Measurements from ENCODE around the gene AIF1L.

AIF1L gene

DNA sequence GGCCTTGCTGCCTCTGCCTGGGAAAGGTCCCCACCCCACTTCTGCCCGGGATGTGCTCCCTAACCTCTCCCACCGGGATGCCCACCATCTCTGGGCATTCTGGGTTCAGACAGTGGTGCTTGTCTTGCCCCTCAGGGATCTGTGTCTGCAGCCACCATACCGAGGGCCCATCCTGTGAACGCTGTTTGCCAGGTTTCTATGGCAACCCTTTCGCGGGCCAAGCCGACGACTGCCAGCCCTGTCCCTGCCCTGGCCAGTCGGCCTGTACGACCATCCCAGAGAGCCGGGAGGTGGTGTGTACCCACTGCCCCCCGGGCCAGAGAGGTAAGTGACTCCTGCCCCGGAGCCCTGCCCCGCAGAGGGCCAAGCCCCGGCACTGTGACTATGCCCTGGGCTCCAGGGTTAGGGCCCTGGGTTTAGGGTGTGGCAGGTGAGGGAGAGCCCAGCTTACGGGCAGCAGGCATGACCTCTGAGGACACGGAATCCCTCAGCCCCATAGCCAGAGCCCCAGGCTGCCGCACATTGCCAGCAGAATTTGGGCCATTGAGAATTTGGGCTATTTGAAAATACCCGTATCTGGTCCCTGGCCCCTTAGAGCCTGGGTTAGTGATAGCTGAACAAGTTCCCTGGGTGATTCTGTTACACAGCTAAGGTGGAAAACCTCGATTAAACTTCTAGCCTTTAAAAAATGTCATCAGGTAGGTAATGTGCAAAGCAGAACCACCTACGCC, 35.3 kb upstream of the AIF1L start:
- Histone ChIP-seq H3K4me1 (ENCODE audit: control insufficient read depth, insufficient read depth, low read length) (no peaks in the 10 kb centered on the region), H3K4me3 (ENCODE audit: low read length) (no peak overlapping the region), H3K9me3 (ENCODE audit: control insufficient read depth, low read length) (no peaks in the 10 kb centered on the region), H3K9ac (ENCODE audit: low read length) (no peak overlapping the region), H3K27me3 (replicated peaks; ENCODE audit: control insufficient read depth, insufficient read depth, low read length) (peaks cover 28% of the 10 kb centered on the region), H3K36me3 (ENCODE audit: control insufficient read depth, insufficient read depth, low read length, severe bottlenecking) (no peaks in the 10 kb centered on the region)
- no peak for DNase-seq (ENCODE audit: low read depth)

DNA sequence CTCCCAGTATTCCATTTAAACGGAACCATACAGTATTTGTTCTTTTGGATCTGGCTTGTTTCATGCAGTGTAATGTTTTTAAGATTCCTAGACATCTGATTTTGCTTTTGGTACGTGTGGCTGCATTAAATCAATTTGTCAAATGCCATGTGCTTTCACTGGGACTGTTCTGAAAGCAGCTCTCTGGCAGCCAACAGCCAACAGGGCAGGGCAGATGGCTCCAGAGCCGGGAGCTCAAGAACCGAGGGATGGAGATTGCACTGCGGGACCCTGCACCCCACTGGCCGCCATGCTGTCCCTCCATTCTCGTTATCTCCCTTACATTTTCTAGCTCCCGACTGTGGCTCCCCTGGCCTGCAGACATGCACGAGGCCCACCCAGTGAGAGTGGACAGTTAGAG, 33.4 kb upstream of the AIF1L start:
- Histone ChIP-seq H3K4me1 (ENCODE audit: control insufficient read depth, insufficient read depth, low read length) (peaks cover 6% of the 10 kb centered on the region), H3K27me3 (replicated peaks; ENCODE audit: control insufficient read depth, insufficient read depth, low read length) (peaks cover 29% of the 10 kb centered on the region), H3K4me3 (ENCODE audit: low read length) (no peak overlapping the region), H3K9me3 (ENCODE audit: control insufficient read depth, low read length) (no peaks in the 10 kb centered on the region), H3K36me3 (ENCODE audit: control insufficient read depth, insufficient read depth, low read length, severe bottlenecking) (no peaks in the 10 kb centered on the region), H3K9ac (ENCODE audit: low read length) (no peak overlapping the region)
- DNase-seq (ENCODE audit: low read depth) = no peak

DNA sequence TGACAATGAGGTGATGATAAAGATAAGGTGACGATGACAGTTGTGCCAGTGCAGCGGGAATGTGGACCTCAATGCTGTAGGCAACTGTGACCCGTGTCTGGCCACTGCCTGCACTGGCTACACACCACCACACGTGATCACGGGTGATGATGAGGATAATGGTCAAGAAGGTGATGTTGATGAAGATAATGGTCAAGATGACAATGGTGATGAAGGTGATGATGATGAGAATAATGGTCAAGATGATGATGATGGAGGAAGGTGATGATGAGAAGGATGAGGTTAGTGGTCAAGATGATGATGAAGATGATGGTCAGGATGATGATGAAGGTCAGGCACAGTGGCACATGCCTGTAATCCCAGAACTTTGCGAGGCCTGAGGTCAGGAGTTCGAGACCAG, 30.7 kb upstream of the AIF1L start:
- Histone ChIP-seq H3K36me3 (ENCODE audit: control insufficient read depth, insufficient read depth, low read length, severe bottlenecking) (no peaks in the 10 kb centered on the region), H3K4me1 (ENCODE audit: control insufficient read depth, insufficient read depth, low read length) (peaks cover 11% of the 10 kb centered on the region)

DNA sequence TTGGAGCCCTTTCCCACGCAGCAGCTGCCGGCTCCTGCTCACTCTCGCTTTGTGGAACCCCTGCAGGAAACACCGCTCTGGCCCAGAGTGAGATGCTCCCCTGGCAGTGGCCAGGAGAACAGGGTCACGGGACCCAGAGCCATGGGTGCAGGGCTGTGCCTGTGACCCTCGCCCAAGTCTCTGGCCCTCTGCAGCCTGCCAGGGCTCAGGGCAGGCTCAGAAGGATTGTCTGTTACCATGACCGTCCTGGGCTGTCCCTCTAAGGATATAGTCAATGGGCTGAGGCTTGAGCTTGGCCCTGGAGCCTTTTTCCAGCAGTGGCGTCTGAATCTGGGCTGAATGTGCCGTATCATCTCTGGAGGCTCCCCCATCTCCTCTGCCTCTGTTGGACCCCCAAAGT, 28.7 kb upstream of the AIF1L start:
- no peak for DNase-seq (ENCODE audit: low read depth)
- Histone ChIP-seq H3K27me3 (replicated peaks; ENCODE audit: control insufficient read depth, insufficient read depth, low read length) (peaks cover 66% of the 10 kb centered on the region), H3K4me3 (ENCODE audit: low read length) (no peak overlapping the region), H3K36me3 (ENCODE audit: control insufficient read depth, insufficient read depth, low read length, severe bottlenecking) (no peaks in the 10 kb centered on the region), H3K9ac (ENCODE audit: low read length) (no peak overlapping the region), H3K9me3 (ENCODE audit: control insufficient read depth, low read length) (no peaks in the 10 kb centered on the region), H3K4me1 (ENCODE audit: control insufficient read depth, insufficient read depth, low read length) (peaks cover 11% of the 10 kb centered on the region)

More for the DNA sequence above, 30.7 kb upstream of the AIF1L start:
- H3K9ac ChIP-seq (ENCODE audit: low read length) = no peak overlapping the region
- H3K4me3 ChIP-seq (ENCODE audit: low read length) = no peak overlapping the region
- H3K27me3 ChIP-seq (replicated peaks; ENCODE audit: control insufficient read depth, insufficient read depth, low read length) = peaks cover 50% of the 10 kb centered on the region
- DNase-seq (ENCODE audit: low read depth) = no peak
- H3K9me3 ChIP-seq (ENCODE audit: control insufficient read depth, low read length) = no peaks in the 10 kb centered on the region

DNA sequence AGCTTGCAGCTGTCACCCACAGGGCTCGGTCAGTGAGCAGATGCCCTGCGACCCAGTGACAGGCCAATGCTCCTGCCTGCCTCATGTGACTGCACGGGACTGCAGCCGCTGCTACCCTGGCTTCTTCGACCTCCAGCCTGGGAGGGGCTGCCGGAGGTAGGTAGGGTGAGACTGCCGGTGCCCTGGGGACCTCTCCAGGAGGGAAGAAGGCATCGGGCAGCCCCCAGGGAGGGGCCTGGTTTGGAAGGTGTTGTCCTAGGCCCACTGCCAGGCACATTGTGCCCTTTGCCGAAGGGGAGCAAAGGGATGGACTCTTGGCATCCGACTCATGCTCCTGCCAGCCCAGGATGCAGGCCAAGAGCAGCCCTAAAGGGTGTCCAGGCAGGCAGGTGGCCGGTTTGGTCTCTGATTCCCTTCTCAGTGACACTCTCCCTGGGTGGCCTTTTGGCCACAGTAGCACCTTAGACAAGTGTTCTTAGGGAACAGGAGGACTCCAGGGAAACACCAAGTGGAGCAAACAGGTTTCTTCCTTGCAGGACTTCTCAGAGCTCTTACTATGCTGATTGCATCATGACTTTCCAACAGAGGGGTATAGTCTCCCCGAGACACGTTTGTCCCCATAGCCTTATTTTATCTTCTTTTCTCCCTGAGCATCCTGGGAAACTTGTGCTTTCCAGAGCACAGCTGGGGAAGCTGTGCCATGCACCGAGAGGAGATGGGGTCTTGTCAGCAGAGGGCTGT, 28.1 kb upstream of the AIF1L start:
- no peaks in the 10 kb centered on the region for H3K36me3 ChIP-seq (ENCODE audit: control insufficient read depth, insufficient read depth, low read length, severe bottlenecking)
- no peaks in the 10 kb centered on the region for H3K9me3 ChIP-seq (ENCODE audit: control insufficient read depth, low read length)
- H3K4me1 ChIP-seq (ENCODE audit: control insufficient read depth, insufficient read depth, low read length) = peaks cover 11% of the 10 kb centered on the region
- H3K27me3 ChIP-seq (replicated peaks; ENCODE audit: control insufficient read depth, insufficient read depth, low read length) = peaks cover 67% of the 10 kb centered on the region
- no peak overlapping the region for H3K4me3 ChIP-seq (ENCODE audit: low read length)
- DNase-seq (ENCODE audit: low read depth) = no peak
- no peak overlapping the region for H3K9ac ChIP-seq (ENCODE audit: low read length)

DNA sequence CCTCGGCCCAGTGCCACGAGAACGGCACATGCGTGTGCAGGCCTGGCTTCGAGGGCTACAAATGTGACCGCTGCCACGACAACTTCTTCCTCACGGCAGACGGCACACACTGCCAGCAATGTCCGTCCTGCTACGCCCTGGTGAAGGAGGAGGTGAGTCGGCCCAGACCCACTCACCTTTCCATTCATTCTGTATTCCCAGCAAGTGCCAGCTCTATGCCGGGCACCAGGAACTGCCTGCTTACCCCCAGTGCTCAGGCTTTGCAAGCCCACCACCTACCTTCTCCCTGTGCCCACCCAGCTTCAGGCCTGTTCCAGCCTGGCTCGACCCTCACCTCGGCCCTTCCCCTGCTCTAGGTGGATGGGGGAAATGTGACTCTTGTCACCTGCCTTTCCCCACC, 26.6 kb upstream of the AIF1L start:
- Histone ChIP-seq H3K9ac (ENCODE audit: low read length) (no peak overlapping the region), H3K36me3 (ENCODE audit: control insufficient read depth, insufficient read depth, low read length, severe bottlenecking) (no peaks in the 10 kb centered on the region), H3K4me1 (ENCODE audit: control insufficient read depth, insufficient read depth, low read length) (peaks cover 11% of the 10 kb centered on the region), H3K9me3 (ENCODE audit: control insufficient read depth, low read length) (no peaks in the 10 kb centered on the region), H3K27me3 (replicated peaks; ENCODE audit: control insufficient read depth, insufficient read depth, low read length) (peaks cover 65% of the 10 kb centered on the region), H3K4me3 (ENCODE audit: low read length) (no peak overlapping the region)
- DNase-seq (ENCODE audit: low read depth) = no peak

DNA sequence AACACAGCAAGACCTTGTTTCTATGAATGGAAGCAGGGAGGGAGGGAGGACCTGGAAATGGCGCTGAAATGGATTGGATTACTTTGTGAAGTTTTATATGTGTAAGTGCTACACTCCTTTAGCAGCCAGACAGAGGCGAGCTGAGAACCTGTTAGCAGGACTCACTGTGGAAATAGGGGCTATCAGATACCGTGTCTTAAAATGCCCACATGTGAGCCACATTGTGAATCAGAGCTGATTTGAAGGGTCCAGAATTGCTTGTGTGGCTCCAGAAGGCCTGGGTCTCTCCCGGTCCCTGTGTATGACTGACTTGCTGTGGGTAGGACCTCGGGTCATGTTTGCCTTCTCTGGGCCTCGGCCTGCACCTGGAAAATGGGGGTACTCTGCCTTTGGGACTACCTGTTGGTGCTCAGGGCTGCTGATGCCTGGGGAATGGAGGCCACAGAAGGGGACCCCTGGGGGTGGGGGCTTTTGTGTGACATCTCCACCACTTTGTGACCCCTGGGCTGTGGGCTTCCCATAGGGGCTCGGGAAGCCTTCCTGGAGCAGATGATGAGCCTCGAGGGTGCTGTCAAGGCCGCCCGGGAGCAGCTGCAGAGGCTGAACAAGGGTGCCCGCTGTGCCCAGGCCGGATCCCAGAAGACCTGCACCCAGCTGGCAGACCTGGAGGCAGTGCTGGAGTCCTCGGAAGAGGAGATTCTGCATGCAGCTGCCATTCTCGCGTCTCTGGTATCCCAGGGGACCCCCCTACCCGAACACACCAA, 24.0 kb upstream of the AIF1L start:
- Histone ChIP-seq H3K9me3 (ENCODE audit: control insufficient read depth, low read length) (no peaks in the 10 kb centered on the region), H3K4me1 (ENCODE audit: control insufficient read depth, insufficient read depth, low read length) (peaks cover 11% of the 10 kb centered on the region), H3K4me3 (ENCODE audit: low read length) (no peak overlapping the region), H3K27me3 (replicated peaks; ENCODE audit: control insufficient read depth, insufficient read depth, low read length) (peaks cover 61% of the 10 kb centered on the region), H3K9ac (ENCODE audit: low read length) (no peak overlapping the region), H3K36me3 (ENCODE audit: control insufficient read depth, insufficient read depth, low read length, severe bottlenecking) (no peaks in the 10 kb centered on the region)
- DNase-seq (ENCODE audit: low read depth) = no peak

DNA sequence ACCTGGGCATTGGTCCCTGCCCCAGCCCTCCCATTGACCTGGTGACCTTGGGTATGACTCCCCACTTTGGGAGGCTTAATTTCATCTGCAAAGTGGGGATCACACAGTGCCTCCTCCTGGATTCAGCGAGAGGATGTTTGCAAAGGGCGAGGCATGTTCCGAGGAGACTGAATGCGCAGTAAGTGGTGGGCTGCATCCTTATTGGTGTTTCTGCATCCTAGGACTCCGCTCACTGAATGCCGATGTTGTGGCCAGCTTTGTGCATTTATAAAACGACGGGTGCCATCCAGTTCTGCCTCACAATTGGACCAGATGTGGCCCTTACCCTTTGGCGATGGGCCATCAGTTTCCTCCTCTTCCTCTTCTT, 23.5 kb upstream of the AIF1L start:
- Histone ChIP-seq H3K9ac (ENCODE audit: low read length) (no peak overlapping the region), H3K4me3 (ENCODE audit: low read length) (no peak overlapping the region), H3K36me3 (ENCODE audit: control insufficient read depth, insufficient read depth, low read length, severe bottlenecking) (no peaks in the 10 kb centered on the region), H3K27me3 (replicated peaks; ENCODE audit: control insufficient read depth, insufficient read depth, low read length) (peaks cover 60% of the 10 kb centered on the region), H3K4me1 (ENCODE audit: control insufficient read depth, insufficient read depth, low read length) (peaks cover 7% of the 10 kb centered on the region), H3K9me3 (ENCODE audit: control insufficient read depth, low read length) (no peaks in the 10 kb centered on the region)
- DNase-seq (ENCODE audit: low read depth) = no peak

DNA sequence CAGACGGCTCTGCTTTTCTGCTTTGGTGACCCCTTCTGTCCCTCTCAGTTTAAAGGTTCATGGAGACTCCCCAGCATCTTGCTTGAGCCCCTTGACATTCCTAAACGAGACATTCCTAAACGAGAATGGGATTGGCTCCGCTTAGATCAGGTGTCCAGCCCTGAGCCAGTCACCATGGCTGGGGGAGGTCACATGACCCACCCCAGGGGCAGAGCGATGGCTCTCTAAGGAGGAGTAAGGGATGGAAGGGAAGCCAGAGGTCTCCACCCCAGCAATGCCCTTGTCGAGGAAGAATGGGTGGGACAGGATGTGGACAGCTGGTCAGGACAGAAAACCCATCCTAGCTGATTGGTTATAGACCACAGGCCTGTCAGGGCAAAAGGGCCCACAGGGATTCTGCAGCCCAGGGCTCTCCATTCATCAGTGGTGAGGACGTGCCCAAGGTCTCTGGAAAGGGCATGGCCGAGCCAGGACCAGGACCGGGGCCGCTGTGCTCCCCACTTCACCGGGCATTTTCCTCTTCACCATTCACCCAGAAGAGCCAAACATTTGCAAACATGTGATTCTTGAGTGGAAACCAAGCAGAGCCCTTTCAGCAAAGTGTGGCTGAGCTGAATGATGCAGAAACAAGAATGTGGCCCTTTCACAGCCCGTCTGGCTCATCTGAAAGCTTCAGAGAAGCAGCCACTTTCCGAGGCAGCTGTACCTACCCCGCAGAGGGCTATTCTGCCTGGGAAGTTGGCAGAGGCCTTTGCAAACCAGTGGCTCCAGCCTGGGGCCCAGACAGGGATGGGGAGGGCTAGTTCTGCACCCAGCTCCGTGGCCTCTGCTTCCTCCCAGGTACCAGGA, 19.8 kb upstream of the AIF1L start:
- H3K9me3 ChIP-seq (ENCODE audit: control insufficient read depth, low read length) = no peaks in the 10 kb centered on the region
- H3K36me3 ChIP-seq (ENCODE audit: control insufficient read depth, insufficient read depth, low read length, severe bottlenecking) = no peaks in the 10 kb centered on the region
- H3K4me3 ChIP-seq (ENCODE audit: low read length) = no peak overlapping the region
- H3K9ac ChIP-seq (ENCODE audit: low read length) = no peak overlapping the region
- no peak for DNase-seq (ENCODE audit: low read depth)
- H3K4me1 ChIP-seq (ENCODE audit: control insufficient read depth, insufficient read depth, low read length) = no peaks in the 10 kb centered on the region
- H3K27me3 ChIP-seq (replicated peaks; ENCODE audit: control insufficient read depth, insufficient read depth, low read length) = peaks cover 42% of the 10 kb centered on the region

DNA sequence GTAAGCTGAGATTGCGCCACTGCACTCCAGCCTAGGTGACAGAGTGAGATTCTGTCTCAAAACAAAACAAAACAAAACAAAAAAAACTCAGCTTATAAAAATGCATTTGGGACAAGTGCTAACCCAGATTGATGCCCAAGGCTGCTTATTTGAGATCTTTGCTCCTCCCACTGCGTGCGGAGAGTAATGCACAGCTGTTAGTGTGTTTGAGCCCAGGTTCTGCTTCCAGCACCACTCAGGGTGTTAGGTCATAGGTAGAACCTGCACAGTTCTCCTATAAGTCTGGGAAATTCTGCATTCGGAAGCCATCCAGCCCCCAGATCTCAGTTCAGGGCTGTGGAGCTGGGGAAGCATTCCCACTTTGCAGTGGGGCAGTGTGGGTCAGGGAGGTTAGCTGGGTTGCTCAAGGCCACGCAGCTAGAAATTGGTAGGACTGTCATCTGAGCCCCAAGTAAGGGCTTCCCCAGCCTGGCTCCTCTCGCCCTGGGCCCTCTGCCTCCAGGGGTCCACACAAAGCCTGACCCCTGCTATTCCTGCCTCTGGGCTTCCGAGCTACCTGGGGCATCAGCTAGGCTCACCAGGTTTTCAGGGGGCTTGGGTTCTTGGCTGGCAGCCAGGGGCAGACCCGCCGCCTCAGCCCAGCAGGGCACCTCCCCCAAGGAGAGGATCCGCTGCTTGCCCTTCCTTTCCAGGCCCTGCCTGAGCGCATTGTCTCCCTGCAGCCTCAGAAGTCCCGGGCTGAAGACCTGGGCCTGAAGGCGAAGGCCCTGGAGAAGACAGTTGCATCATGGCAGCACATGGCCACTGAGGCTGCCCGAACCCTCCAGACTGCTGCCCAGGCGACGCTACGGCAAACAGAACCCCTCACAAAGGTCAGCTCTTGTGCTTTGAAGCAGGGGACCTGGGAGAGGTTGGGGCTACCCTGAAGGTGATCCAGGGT, 17.6 kb upstream of the AIF1L start:
- no peak overlapping the region for H3K9ac ChIP-seq (ENCODE audit: low read length)
- H3K9me3 ChIP-seq (ENCODE audit: control insufficient read depth, low read length) = no peaks in the 10 kb centered on the region
- H3K4me3 ChIP-seq (ENCODE audit: low read length) = no peak overlapping the region
- peaks cover 44% of the 10 kb centered on the region for H3K27me3 ChIP-seq (replicated peaks; ENCODE audit: control insufficient read depth, insufficient read depth, low read length)
- H3K4me1 ChIP-seq (ENCODE audit: control insufficient read depth, insufficient read depth, low read length) = no peaks in the 10 kb centered on the region
- DNase-seq (ENCODE audit: low read depth) = no peak
- no peaks in the 10 kb centered on the region for H3K36me3 ChIP-seq (ENCODE audit: control insufficient read depth, insufficient read depth, low read length, severe bottlenecking)

All from adipocyte (in vitro differentiated cells).